ENCODE results near the gene ASS1.
"Not testable (repeated sequence)": the region's sequence is repeated elsewhere in the genome, so short reads cannot be mapped to it uniquely, and the experiment has no call there.

Gene ASS1

GRCh38 chr9:130444565-130445221 is at the start of gene ASS1:
Gene ASS1, plus strand, starts transcription at chr9:130444961. Its CDS starts 7,268 bp downstream, at chr9:130452229.
- in situ Hi-C loops (cut with MboI; ENCODE audit: low sequenced_read_pairs) = no loop called here

- in situ Hi-C loops (cut with MboI; ENCODE audit: low sequenced_read_pairs) = no loop called here
Observed at GRCh38 chr9:130395810-130396435, 48.8 kb upstream of the ASS1 start.

GRCh38 chr9:130396581-130396980 is 48.2 kb upstream of the ASS1 start:
- in situ Hi-C loops (cut with MboI; ENCODE audit: low sequenced_read_pairs) = no loop called here

GRCh38 chr9:130398487-130399240 is 46.1 kb upstream of the ASS1 start:
- in situ Hi-C loops (cut with MboI; ENCODE audit: low sequenced_read_pairs) = no loop called here

GRCh38 chr9:130399768-130400167 is 45.0 kb upstream of the ASS1 start:
- in situ Hi-C loops (cut with MboI; ENCODE audit: low sequenced_read_pairs) = no loop called here

- in situ Hi-C loops (cut with MboI; ENCODE audit: low sequenced_read_pairs) = no loop called here
Observed at GRCh38 chr9:130400870-130401269, 43.9 kb upstream of the ASS1 start.

GRCh38 chr9:130401742-130402141 is 43.0 kb upstream of the ASS1 start:
- in situ Hi-C loops (cut with MboI; ENCODE audit: low sequenced_read_pairs) = not testable (repeated sequence)

GRCh38 chr9:130402243-130402642 is 42.5 kb upstream of the ASS1 start:
- in situ Hi-C loops (cut with MboI; ENCODE audit: low sequenced_read_pairs) = no loop called here

- in situ Hi-C loops (cut with MboI; ENCODE audit: low sequenced_read_pairs) = no loop called here
Observed at GRCh38 chr9:130402645-130403440, 41.9 kb upstream of the ASS1 start.

- in situ Hi-C loops (cut with MboI; ENCODE audit: low sequenced_read_pairs) = no loop called here
Observed at GRCh38 chr9:130405657-130406257, 39.0 kb upstream of the ASS1 start.

- in situ Hi-C loops (cut with MboI; ENCODE audit: low sequenced_read_pairs) = no loop called here
Observed at GRCh38 chr9:130406278-130406895, 38.4 kb upstream of the ASS1 start.

- in situ Hi-C loops (cut with MboI; ENCODE audit: low sequenced_read_pairs) = no loop called here
Observed at GRCh38 chr9:130407916-130408663, 36.7 kb upstream of the ASS1 start.

GRCh38 chr9:130408669-130409068 is 36.1 kb upstream of the ASS1 start:
- in situ Hi-C loops (cut with MboI; ENCODE audit: low sequenced_read_pairs) = no loop called here

GRCh38 chr9:130409246-130409645 is 35.5 kb upstream of the ASS1 start:
- in situ Hi-C loops (cut with MboI; ENCODE audit: low sequenced_read_pairs) = no loop called here

- in situ Hi-C loops (cut with MboI; ENCODE audit: low sequenced_read_pairs) = no loop called here
Observed at GRCh38 chr9:130410443-130410842, 34.3 kb upstream of the ASS1 start.

- in situ Hi-C loops (cut with MboI; ENCODE audit: low sequenced_read_pairs) = no loop called here
Observed at GRCh38 chr9:130411566-130411915, 33.2 kb upstream of the ASS1 start.

GRCh38 chr9:130414081-130414731 is 30.6 kb upstream of the ASS1 start:
- in situ Hi-C loops (cut with MboI; ENCODE audit: low sequenced_read_pairs) = no loop called here

- in situ Hi-C loops (cut with MboI; ENCODE audit: low sequenced_read_pairs) = no loop called here
Observed at GRCh38 chr9:130414910-130415746, 29.6 kb upstream of the ASS1 start.
